GM23338 (cell line): ENCODE measurements around the gene XRCC5. TPM values are rescaled to one million over a fixed set of nuclear protein-coding genes. Genes with fewer than 3 reads are reported as not detected.

Experiments
- ATAC-seq: fragments of 200-7000 bp; cut with Tn5 transposase; 3 replicates; pipeline ENCODE4 v1.9.1; 2020
- DNase-seq: peaks from one replicate; pipeline ENCODE4 v3.0.0-alpha.2; 2015; ENCODE audit warnings: low spot score
- H2AFZ ChIP-seq: fragments of 200-600 bp; sonication (generic); 2 replicates; pipeline ENCODE4 v1.8.0; 2016; ENCODE audit warnings: antibody characterized with exemption, mild to moderate bottlenecking, moderate library complexity
- H3F3A ChIP-seq: fragments of 200-600 bp; sonication (generic); replicated peaks from 2 replicates; pipeline ENCODE4 v1.8.0; 2017; ENCODE audit warnings: antibody characterized with exemption, mixed run types, low read depth
- H3K27ac ChIP-seq: fragments of 200-600 bp; sonication (generic); 2 replicates; pipeline ENCODE4 v1.6.1; 2016; ENCODE audit warnings: low read depth
- H3K27me3 ChIP-seq: fragments of 200-600 bp; sonication (generic); 2 replicates; pipeline ENCODE4 v1.8.0; 2016; ENCODE audit warnings: mild to moderate bottlenecking, mixed run types, moderate library complexity; ENCODE audit not compliant: insufficient read depth
- H3K36me3 ChIP-seq: fragments of 200-600 bp; sonication (generic); 2 replicates; pipeline ENCODE4 v1.8.0; 2016; ENCODE audit warnings: mild to moderate bottlenecking; ENCODE audit not compliant: insufficient read depth
- H3K4me1 ChIP-seq: fragments of 200-600 bp; sonication (generic); 2 replicates; pipeline ENCODE4 v1.8.0; 2016; ENCODE audit warnings: mild to moderate bottlenecking, moderate library complexity; ENCODE audit not compliant: insufficient read depth
- H3K4me2 ChIP-seq: fragments of 200-600 bp; sonication (generic); 2 replicates; pipeline ENCODE4 v1.7.1; 2017; ENCODE audit warnings: mixed run types
- H3K4me3 ChIP-seq: fragments of 200-600 bp; sonication (generic); 2 replicates; pipeline ENCODE4 v1.6.1; 2016; ENCODE audit warnings: mixed run types
- H3K79me2 ChIP-seq: fragments of 200-600 bp; sonication (generic); replicated peaks from 2 replicates; pipeline ENCODE4 v1.8.0; 2017; ENCODE audit warnings: mild to moderate bottlenecking; ENCODE audit not compliant: insufficient read depth
- H3K9me2 ChIP-seq: fragments of 200-600 bp; sonication (generic); 2 replicates; pipeline ENCODE4 v1.8.0; 2017; ENCODE audit not compliant: insufficient read depth
- H4K20me1 ChIP-seq: fragments of 200-600 bp; sonication (generic); replicated peaks from 2 replicates; pipeline ENCODE4 v1.8.0; 2017; ENCODE audit warnings: mild to moderate bottlenecking; ENCODE audit not compliant: insufficient read depth
- H3K27ac Mint-ChIP-seq: 2 replicates; pipeline ENCODE4 v1.8.0; 2020; ENCODE audit warnings: inconsistent platforms, mild to moderate bottlenecking, moderate library complexity, mixed read lengths
- H3K27me3 Mint-ChIP-seq: 3 replicates; pipeline ENCODE4 v1.8.0; 2022; ENCODE audit warnings: low read depth, mild to moderate bottlenecking, moderate library complexity, mixed read lengths, inconsistent platforms; ENCODE audit not compliant: insufficient read depth, poor library complexity
- H3K36me3 Mint-ChIP-seq: 3 replicates; pipeline ENCODE4 v1.8.0; 2021; ENCODE audit warnings: low read depth, mild to moderate bottlenecking, inconsistent platforms, moderate library complexity, mixed read lengths
- H3K4me1 Mint-ChIP-seq: 3 replicates; pipeline ENCODE4 v1.8.0; 2020; ENCODE audit warnings: mild to moderate bottlenecking, inconsistent platforms, mixed read lengths
- H3K4me3 Mint-ChIP-seq: 3 replicates; pipeline ENCODE4 v1.8.0; 2021; ENCODE audit warnings: moderate library complexity, mild to moderate bottlenecking, inconsistent platforms, mixed read lengths
- H3K9me3 Mint-ChIP-seq: 3 replicates; pipeline ENCODE4 v1.8.0; 2020; ENCODE audit warnings: moderate library complexity, mild to moderate bottlenecking, inconsistent platforms, mixed read lengths
- EZH2 ChIP-seq: fragments of 200-600 bp; sonication (generic); IDR thresholded peaks from one replicate; pipeline ENCODE4 v1.8.0; 2017; ENCODE audit warnings: antibody characterized with exemption, mild to moderate bottlenecking, low read depth; ENCODE audit not compliant: unreplicated experiment
- polyA plus RNA-seq: library from polyadenylated mRNA; unstranded; fragments of >200 nt; fragmentation: Nextera tagmentation; extraction: Ambion mirVana; gene quantifications from 2 replicates; pipeline ENCODE4 v1.2.1, GENCODE V29; 2016
- total RNA-seq: library from RNA; depleted of rRNA; stranded (reverse); fragments of >200 nt; shearing (Covaris generic); gene quantifications from 2 replicates; pipeline ENCODE4 v1.2.3, GENCODE V29; 2014
- TF ChIP-seq, protein P1 (sequence below): fragments of 250-450 bp; sonication (Bioruptor Pico); IDR thresholded peaks from 2 replicates; pipeline ENCODE4 v1.5.0; 2020; ENCODE audit warnings: mild to moderate bottlenecking, moderate library complexity
- TF ChIP-seq, protein P2 (sequence below), 2 experiments: fragments of 200-600 bp in 1 of 2; sonication (generic) in 1 of 2; conservative IDR thresholded peaks; 2 replicates each; pipeline versions ENCODE4 v1.5.1 to v1.6.1; 2016 to 2017; ENCODE audit warnings: antibody characterized with exemption in 2 of 2, low read depth in 2 of 2, mild to moderate bottlenecking in 2 of 2, moderate library complexity in 1 of 2

Gene XRCC5
- total and polyA plus RNA-seq, 2 experiments from 2014 or later: 499 to 524 TPM

DNA sequence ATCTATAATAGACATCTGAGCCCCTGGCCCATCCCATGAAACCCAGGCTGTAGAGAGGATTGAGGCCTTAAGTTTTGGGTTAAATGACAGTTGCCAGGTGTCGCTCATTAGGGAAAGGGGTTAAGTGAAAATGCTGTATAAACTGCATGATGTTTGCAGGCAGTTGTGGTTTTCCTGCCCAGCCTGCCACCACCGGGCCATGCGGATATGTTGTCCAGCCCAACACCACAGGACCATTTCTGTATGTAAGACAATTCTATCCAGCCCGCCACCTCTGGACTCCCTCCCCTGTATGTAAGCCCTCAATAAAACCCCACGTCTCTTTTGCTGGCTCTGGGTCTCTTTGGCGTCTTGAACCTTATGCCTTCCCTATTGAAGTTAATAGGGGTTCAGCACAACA is 110.7 kb downstream of the XRCC5 start:
- ATAC-seq (no peak), DNase-seq (no peak)
- Mint-ChIP-seq H3K27me3 (no peaks in the 10 kb centered on the region), H3K27ac (no peak overlapping the region), H3K4me3 (no peak overlapping the region), H3K4me1 (no peaks in the 10 kb centered on the region), H3K36me3 (no peaks in the 10 kb centered on the region), H3K9me3 (no peaks in the 10 kb centered on the region)
- H4K20me1 ChIP-seq: no peaks in the 10 kb centered on the region; the same call in 1 of the 2 replicates
- H3K79me2 ChIP-seq: no peaks in the 10 kb centered on the region
- no peaks in the 10 kb centered on the region for H3K9me2 ChIP-seq
- no peak overlapping the region for H3K4me3 ChIP-seq
- no peaks in the 10 kb centered on the region for H3K36me3 ChIP-seq
- H3K27me3 ChIP-seq: no peaks in the 10 kb centered on the region
- H3K4me1 ChIP-seq: no peaks in the 10 kb centered on the region
- no peaks in the 10 kb centered on the region for H3F3A ChIP-seq
- no peak overlapping the region for H3K27ac ChIP-seq
- H3K4me2 ChIP-seq: no peak overlapping the region
- no peak overlapping the region for H2AFZ ChIP-seq
- TF ChIP-seq, protein P1, sequence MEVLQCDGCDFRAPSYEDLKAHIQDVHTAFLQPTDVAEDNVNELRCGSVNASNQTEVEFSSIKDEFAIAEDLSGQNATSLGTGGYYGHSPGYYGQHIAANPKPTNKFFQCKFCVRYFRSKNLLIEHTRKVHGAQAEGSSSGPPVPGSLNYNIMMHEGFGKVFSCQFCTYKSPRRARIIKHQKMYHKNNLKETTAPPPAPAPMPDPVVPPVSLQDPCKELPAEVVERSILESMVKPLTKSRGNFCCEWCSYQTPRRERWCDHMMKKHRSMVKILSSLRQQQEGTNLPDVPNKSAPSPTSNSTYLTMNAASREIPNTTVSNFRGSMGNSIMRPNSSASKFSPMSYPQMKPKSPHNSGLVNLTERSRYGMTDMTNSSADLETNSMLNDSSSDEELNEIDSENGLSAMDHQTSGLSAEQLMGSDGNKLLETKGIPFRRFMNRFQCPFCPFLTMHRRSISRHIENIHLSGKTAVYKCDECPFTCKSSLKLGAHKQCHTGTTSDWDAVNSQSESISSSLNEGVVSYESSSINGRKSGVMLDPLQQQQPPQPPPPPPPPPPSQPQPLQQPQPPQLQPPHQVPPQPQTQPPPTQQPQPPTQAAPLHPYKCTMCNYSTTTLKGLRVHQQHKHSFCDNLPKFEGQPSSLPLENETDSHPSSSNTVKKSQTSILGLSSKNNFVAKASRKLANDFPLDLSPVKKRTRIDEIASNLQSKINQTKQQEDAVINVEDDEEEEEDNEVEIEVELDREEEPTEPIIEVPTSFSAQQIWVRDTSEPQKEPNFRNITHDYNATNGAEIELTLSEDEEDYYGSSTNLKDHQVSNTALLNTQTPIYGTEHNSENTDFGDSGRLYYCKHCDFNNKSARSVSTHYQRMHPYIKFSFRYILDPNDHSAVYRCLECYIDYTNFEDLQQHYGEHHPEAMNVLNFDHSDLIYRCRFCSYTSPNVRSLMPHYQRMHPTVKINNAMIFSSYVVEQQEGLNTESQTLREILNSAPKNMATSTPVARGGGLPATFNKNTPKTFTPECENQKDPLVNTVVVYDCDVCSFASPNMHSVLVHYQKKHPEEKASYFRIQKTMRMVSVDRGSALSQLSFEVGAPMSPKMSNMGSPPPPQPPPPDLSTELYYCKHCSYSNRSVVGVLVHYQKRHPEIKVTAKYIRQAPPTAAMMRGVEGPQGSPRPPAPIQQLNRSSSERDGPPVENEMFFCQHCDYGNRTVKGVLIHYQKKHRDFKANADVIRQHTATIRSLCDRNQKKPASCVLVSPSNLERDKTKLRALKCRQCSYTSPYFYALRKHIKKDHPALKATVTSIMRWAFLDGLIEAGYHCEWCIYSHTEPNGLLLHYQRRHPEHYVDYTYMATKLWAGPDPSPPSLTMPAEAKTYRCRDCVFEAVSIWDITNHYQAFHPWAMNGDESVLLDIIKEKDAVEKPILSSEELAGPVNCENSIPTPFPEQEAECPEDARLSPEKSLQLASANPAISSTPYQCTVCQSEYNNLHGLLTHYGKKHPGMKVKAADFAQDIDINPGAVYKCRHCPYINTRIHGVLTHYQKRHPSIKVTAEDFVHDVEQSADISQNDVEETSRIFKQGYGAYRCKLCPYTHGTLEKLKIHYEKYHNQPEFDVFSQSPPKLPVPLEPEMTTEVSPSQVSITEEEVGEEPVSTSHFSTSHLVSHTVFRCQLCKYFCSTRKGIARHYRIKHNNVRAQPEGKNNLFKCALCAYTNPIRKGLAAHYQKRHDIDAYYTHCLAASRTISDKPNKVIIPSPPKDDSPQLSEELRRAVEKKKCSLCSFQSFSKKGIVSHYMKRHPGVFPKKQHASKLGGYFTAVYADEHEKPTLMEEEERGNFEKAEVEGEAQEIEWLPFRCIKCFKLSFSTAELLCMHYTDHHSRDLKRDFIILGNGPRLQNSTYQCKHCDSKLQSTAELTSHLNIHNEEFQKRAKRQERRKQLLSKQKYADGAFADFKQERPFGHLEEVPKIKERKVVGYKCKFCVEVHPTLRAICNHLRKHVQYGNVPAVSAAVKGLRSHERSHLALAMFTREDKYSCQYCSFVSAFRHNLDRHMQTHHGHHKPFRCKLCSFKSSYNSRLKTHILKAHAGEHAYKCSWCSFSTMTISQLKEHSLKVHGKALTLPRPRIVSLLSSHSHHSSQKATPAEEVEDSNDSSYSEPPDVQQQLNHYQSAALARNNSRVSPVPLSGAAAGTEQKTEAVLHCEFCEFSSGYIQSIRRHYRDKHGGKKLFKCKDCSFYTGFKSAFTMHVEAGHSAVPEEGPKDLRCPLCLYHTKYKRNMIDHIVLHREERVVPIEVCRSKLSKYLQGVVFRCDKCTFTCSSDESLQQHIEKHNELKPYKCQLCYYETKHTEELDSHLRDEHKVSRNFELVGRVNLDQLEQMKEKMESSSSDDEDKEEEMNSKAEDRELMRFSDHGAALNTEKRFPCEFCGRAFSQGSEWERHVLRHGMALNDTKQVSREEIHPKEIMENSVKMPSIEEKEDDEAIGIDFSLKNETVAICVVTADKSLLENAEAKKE (CRISPR knock-in tag): no peak

GRCh38 chr2:216220976-216221375 is 111.8 kb downstream of the XRCC5 start:
- no peak for DNase-seq
- no peak overlapping the region for H2AFZ ChIP-seq
- no peak overlapping the region for H3K27ac Mint-ChIP-seq
- TF ChIP-seq, protein P1 (CRISPR knock-in tag): no peak
- TF ChIP-seq, protein P2, sequence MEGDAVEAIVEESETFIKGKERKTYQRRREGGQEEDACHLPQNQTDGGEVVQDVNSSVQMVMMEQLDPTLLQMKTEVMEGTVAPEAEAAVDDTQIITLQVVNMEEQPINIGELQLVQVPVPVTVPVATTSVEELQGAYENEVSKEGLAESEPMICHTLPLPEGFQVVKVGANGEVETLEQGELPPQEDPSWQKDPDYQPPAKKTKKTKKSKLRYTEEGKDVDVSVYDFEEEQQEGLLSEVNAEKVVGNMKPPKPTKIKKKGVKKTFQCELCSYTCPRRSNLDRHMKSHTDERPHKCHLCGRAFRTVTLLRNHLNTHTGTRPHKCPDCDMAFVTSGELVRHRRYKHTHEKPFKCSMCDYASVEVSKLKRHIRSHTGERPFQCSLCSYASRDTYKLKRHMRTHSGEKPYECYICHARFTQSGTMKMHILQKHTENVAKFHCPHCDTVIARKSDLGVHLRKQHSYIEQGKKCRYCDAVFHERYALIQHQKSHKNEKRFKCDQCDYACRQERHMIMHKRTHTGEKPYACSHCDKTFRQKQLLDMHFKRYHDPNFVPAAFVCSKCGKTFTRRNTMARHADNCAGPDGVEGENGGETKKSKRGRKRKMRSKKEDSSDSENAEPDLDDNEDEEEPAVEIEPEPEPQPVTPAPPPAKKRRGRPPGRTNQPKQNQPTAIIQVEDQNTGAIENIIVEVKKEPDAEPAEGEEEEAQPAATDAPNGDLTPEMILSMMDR (conservative IDR thresholded peaks at IDR 0.05; ENCODE audit: low read depth in 2 of 2): no peak
- no peak for TF ChIP-seq EZH2

More at GRCh38 chr2:216220976-216221375, 111.8 kb downstream of the XRCC5 start:
- no peaks in the 10 kb centered on the region for H3K4me1 Mint-ChIP-seq
- no peaks in the 10 kb centered on the region for H3K36me3 ChIP-seq
- no peaks in the 10 kb centered on the region; the same call in 1 of the 2 replicates for H4K20me1 ChIP-seq
- H3F3A ChIP-seq: no peaks in the 10 kb centered on the region
- no peak overlapping the region for H3K4me3 ChIP-seq
- no peaks in the 10 kb centered on the region for H3K79me2 ChIP-seq
- no peaks in the 10 kb centered on the region for H3K36me3 Mint-ChIP-seq
- no peak for ATAC-seq
- no peak overlapping the region for H3K4me3 Mint-ChIP-seq
- H3K27me3 Mint-ChIP-seq: no peaks in the 10 kb centered on the region
- no peaks in the 10 kb centered on the region for H3K9me2 ChIP-seq
- no peaks in the 10 kb centered on the region for H3K4me1 ChIP-seq
- H3K4me2 ChIP-seq: no peak overlapping the region
- H3K9me3 Mint-ChIP-seq: no peaks in the 10 kb centered on the region
- H3K27me3 ChIP-seq: no peaks in the 10 kb centered on the region
- H3K27ac ChIP-seq: no peak overlapping the region
